ENCODE measurements around the gene ARHGAP32.

Gene ARHGAP32

GRCh38 chr11:129067454-129067853 lies 124.7 kb downstream of the ARHGAP32 start:
- Mint-ChIP-seq H3K36me3 (ENCODE audit: insufficient read depth) (no peaks in the 10 kb centered on the region), H3K4me1 (ENCODE audit: low read depth in 2 of 2) (no peaks in the 10 kb centered on the region), H3K27me3 (peaks cover 0 to 24% of the 10 kb centered on the region in 2 donors), H3K27ac (no peak overlapping the region), H3K9me3 (peaks cover 0 to 2% of the 10 kb centered on the region in 2 donors), H3K4me3 (no peak overlapping the region)
- ATAC-seq (replicated peaks) (no peak), DNase-seq (no peak)

GRCh38 chr11:129066229-129066628 lies 125.9 kb downstream of the ARHGAP32 start:
- DNase-seq (no peak), ATAC-seq (replicated peaks) (no peak)
- no peak overlapping the region for H3K27ac Mint-ChIP-seq
- H3K27me3 Mint-ChIP-seq = peaks cover 0 to 19% of the 10 kb centered on the region in 2 donors
- H3K4me3 Mint-ChIP-seq = no peak overlapping the region
- no peaks in the 10 kb centered on the region for H3K4me1 Mint-ChIP-seq (ENCODE audit: low read depth in 2 of 2)
- H3K9me3 Mint-ChIP-seq = no peaks in the 10 kb centered on the region
- no peaks in the 10 kb centered on the region for H3K36me3 Mint-ChIP-seq (ENCODE audit: insufficient read depth)

- Mint-ChIP-seq H3K36me3 (ENCODE audit: insufficient read depth) (no peaks in the 10 kb centered on the region), H3K27ac (no peak overlapping the region), H3K4me3 (no peak overlapping the region), H3K9me3 (no peaks in the 10 kb centered on the region), H3K4me1 (ENCODE audit: low read depth in 2 of 2) (no peaks in the 10 kb centered on the region), H3K27me3 (peaks cover 8 to 20% of the 10 kb centered on the region in 2 donors)
- ATAC-seq (replicated peaks) (no peak), DNase-seq (no peak)
Measured at GRCh38 chr11:129063118-129063517, 129.0 kb downstream of the ARHGAP32 start.

- peaks cover 13 to 17% of the 10 kb centered on the region in 2 donors for H3K27me3 Mint-ChIP-seq
Measured at GRCh38 chr11:129061492-129062230, 130.5 kb downstream of the ARHGAP32 start.

GRCh38 chr11:129056916-129057315 lies 135.2 kb downstream of the ARHGAP32 start:
- Mint-ChIP-seq H3K27ac (no peak overlapping the region), H3K4me3 (no peak overlapping the region), H3K36me3 (ENCODE audit: insufficient read depth) (no peaks in the 10 kb centered on the region), H3K27me3 (peaks cover 13 to 17% of the 10 kb centered on the region in 2 donors), H3K9me3 (no peaks in the 10 kb centered on the region), H3K4me1 (ENCODE audit: low read depth in 2 of 2) (no peaks in the 10 kb centered on the region)
- ATAC-seq (replicated peaks) = no peak
- no peak for DNase-seq

More at GRCh38 chr11:129061492-129062230, 130.5 kb downstream of the ARHGAP32 start:
- Mint-ChIP-seq H3K36me3 (ENCODE audit: insufficient read depth) (no peaks in the 10 kb centered on the region), H3K9me3 (no peaks in the 10 kb centered on the region), H3K4me1 (ENCODE audit: low read depth in 2 of 2) (no peaks in the 10 kb centered on the region), H3K4me3 (no peak overlapping the region), H3K27ac (no peak overlapping the region)
- no peak for DNase-seq
- ATAC-seq (replicated peaks) = no peak

- H3K9me3 Mint-ChIP-seq = no peaks in the 10 kb centered on the region
- H3K27ac Mint-ChIP-seq = no peak overlapping the region
- DNase-seq (no peak), ATAC-seq (replicated peaks) (no peak)
- no peak overlapping the region for H3K4me3 Mint-ChIP-seq
- H3K36me3 Mint-ChIP-seq (ENCODE audit: insufficient read depth) = no peaks in the 10 kb centered on the region
- H3K27me3 Mint-ChIP-seq = peaks cover 7 to 17% of the 10 kb centered on the region in 2 donors
- no peaks in the 10 kb centered on the region for H3K4me1 Mint-ChIP-seq (ENCODE audit: low read depth in 2 of 2)
Measured at GRCh38 chr11:129055196-129055595, 136.9 kb downstream of the ARHGAP32 start.

- Mint-ChIP-seq H3K4me3 (no peak overlapping the region), H3K27ac (no peak overlapping the region), H3K9me3 (no peaks in the 10 kb centered on the region), H3K27me3 (peaks cover 0 to 26% of the 10 kb centered on the region in 2 donors), H3K36me3 (ENCODE audit: insufficient read depth) (no peaks in the 10 kb centered on the region), H3K4me1 (ENCODE audit: low read depth in 2 of 2) (no peaks in the 10 kb centered on the region)
- ATAC-seq (replicated peaks) (no peak), DNase-seq (no peak)
Measured at GRCh38 chr11:129048911-129049310, 143.2 kb downstream of the ARHGAP32 start.

GRCh38 chr11:129045150-129045549 lies 147.0 kb downstream of the ARHGAP32 start:
- no peak for DNase-seq
- H3K4me3 Mint-ChIP-seq = no peak overlapping the region
- no peaks in the 10 kb centered on the region for H3K9me3 Mint-ChIP-seq

GRCh38 chr11:129042503-129042902 lies 149.6 kb downstream of the ARHGAP32 start:
- no peak for DNase-seq
- Mint-ChIP-seq H3K4me3 (no peak overlapping the region), H3K27me3 (peaks cover 0 to 27% of the 10 kb centered on the region in 2 donors), H3K9me3 (no peaks in the 10 kb centered on the region), H3K36me3 (ENCODE audit: insufficient read depth) (no peaks in the 10 kb centered on the region), H3K4me1 (ENCODE audit: low read depth in 2 of 2) (no peaks in the 10 kb centered on the region), H3K27ac (no peak overlapping the region)
- no peak for ATAC-seq (replicated peaks)

More at GRCh38 chr11:129045150-129045549, 147.0 kb downstream of the ARHGAP32 start:
- ATAC-seq (replicated peaks) = no peak
- no peaks in the 10 kb centered on the region for H3K36me3 Mint-ChIP-seq (ENCODE audit: insufficient read depth)
- no peaks in the 10 kb centered on the region for H3K4me1 Mint-ChIP-seq (ENCODE audit: low read depth in 2 of 2)
- no peak overlapping the region for H3K27ac Mint-ChIP-seq
- H3K27me3 Mint-ChIP-seq = peaks cover 0 to 23% of the 10 kb centered on the region in 2 donors

- DNase-seq = no peak
- Mint-ChIP-seq H3K27me3 (peaks cover 0 to 22% of the 10 kb centered on the region in 2 donors), H3K9me3 (no peaks in the 10 kb centered on the region), H3K36me3 (ENCODE audit: insufficient read depth) (no peaks in the 10 kb centered on the region), H3K27ac (no peak overlapping the region), H3K4me1 (ENCODE audit: low read depth in 2 of 2) (no peaks in the 10 kb centered on the region), H3K4me3 (no peak overlapping the region)
- no peak for ATAC-seq (replicated peaks)
Measured at GRCh38 chr11:129041611-129042018, 150.5 kb downstream of the ARHGAP32 start.

- DNase-seq (no peak), ATAC-seq (replicated peaks) (no peak)
- Mint-ChIP-seq H3K36me3 (ENCODE audit: insufficient read depth) (no peaks in the 10 kb centered on the region), H3K27me3 (peaks cover 0 to 21% of the 10 kb centered on the region in 2 donors), H3K9me3 (no peaks in the 10 kb centered on the region), H3K27ac (no peak overlapping the region), H3K4me3 (no peak overlapping the region), H3K4me1 (ENCODE audit: low read depth in 2 of 2) (no peaks in the 10 kb centered on the region)
Measured at GRCh38 chr11:129040934-129041333, 151.2 kb downstream of the ARHGAP32 start.

- Mint-ChIP-seq H3K36me3 (ENCODE audit: insufficient read depth) (no peaks in the 10 kb centered on the region), H3K4me3 (no peak overlapping the region), H3K27me3 (peaks cover 0 to 21% of the 10 kb centered on the region in 2 donors), H3K4me1 (ENCODE audit: low read depth in 2 of 2) (no peaks in the 10 kb centered on the region), H3K27ac (no peak overlapping the region), H3K9me3 (no peaks in the 10 kb centered on the region)
- no peak for DNase-seq
- no peak for ATAC-seq (replicated peaks)
Measured at GRCh38 chr11:129035244-129035643, 156.9 kb downstream of the ARHGAP32 start.

- Mint-ChIP-seq H3K4me3 (no peak overlapping the region), H3K27me3 (peaks cover 0 to 21% of the 10 kb centered on the region in 2 donors), H3K4me1 (ENCODE audit: low read depth in 2 of 2) (no peaks in the 10 kb centered on the region), H3K27ac (no peak overlapping the region), H3K36me3 (ENCODE audit: insufficient read depth) (no peaks in the 10 kb centered on the region), H3K9me3 (no peaks in the 10 kb centered on the region)
- DNase-seq (no peak), ATAC-seq (replicated peaks) (no peak)
Measured at GRCh38 chr11:129034001-129034400, 158.1 kb downstream of the ARHGAP32 start.

- no peak for DNase-seq
Measured at GRCh38 chr11:129023968-129024676, 168.0 kb downstream of the ARHGAP32 start.

More at GRCh38 chr11:129023968-129024676, 168.0 kb downstream of the ARHGAP32 start:
- no peak for ATAC-seq (replicated peaks)
- no peak overlapping the region for H3K4me3 Mint-ChIP-seq
- peaks cover 2% of the 10 kb centered on the region for H3K36me3 Mint-ChIP-seq (ENCODE audit: insufficient read depth)
- H3K9me3 Mint-ChIP-seq = no peaks in the 10 kb centered on the region
- no peak overlapping the region for H3K27ac Mint-ChIP-seq
- H3K4me1 Mint-ChIP-seq (ENCODE audit: low read depth in 2 of 2) = peaks cover 0 to 5% of the 10 kb centered on the region in 2 donors
- peaks cover 3 to 14% of the 10 kb centered on the region in 2 donors for H3K27me3 Mint-ChIP-seq
